D721Med (cell line): Measurements from ENCODE around the gene HAND2.
A peak's percentile ranks its signal among the peaks of the same experiment; 100 is the strongest.

ENCODE experiments used
- DNase-seq: peaks from one replicate; pipeline ENCODE4 v3.0.0; 2011; ENCODE audit warnings: low spot score; ENCODE audit not compliant: insufficient read length
- FAIRE-seq: peaks from 2 replicates; lab custom pipeline; 2011; peaks lifted over from hg19 to GRCh38; lab: Jason Lieb, UNC
- TF ChIP-seq, protein P1 (sequence below): IDR thresholded peaks from 2 replicates; pipeline ENCODE4 v1.5.1; 2012; ENCODE audit warnings: mild to moderate bottlenecking, control low read depth; ENCODE audit not compliant: insufficient read depth; ENCODE audit errors: missing control alignments

Gene HAND2

DNA sequence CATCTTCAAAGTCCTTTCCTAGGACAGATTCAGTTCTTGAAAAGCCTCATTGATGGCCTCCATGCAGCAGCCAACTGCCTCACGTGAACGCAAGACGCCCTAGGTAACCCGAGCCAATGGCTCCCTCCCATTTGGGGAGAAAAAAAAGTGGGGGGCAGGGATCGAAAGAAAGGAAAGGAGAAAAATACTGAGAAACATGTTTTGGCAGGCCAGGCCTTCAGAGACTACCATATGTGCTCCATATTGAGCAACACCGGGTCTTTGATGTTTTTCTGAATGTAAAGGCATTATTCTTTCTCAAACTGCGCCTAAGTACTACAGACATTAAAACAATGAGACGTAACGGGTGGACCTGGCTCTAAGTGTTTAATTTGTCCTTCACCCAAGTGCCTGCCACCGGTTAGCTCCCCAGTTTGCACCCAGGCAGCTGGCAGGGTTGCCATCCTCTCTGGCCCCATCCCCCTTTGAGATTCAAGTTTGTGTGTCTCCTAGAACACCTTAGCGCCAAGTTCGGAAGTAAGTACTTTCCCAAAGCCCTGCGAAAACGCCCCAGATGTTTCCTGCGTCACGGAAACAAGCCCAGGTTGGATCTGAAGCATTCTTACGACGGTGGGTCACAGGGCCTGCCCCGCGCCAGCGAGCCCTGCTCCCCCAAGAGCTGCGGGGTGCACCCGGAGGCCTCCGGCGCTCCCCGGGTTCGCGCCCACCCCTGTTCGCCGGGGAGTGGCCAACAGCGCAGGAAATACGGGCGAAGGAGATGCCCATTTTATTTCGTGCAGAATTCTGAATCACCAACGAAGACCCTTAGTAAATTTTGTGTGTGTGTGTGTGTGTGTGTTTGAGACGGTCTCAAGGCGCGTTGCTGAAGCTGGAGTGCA is 30.1 kb downstream of the HAND2 start:
- FAIRE-seq (no peak), DNase-seq (no peak)
- TF ChIP-seq, protein P1, sequence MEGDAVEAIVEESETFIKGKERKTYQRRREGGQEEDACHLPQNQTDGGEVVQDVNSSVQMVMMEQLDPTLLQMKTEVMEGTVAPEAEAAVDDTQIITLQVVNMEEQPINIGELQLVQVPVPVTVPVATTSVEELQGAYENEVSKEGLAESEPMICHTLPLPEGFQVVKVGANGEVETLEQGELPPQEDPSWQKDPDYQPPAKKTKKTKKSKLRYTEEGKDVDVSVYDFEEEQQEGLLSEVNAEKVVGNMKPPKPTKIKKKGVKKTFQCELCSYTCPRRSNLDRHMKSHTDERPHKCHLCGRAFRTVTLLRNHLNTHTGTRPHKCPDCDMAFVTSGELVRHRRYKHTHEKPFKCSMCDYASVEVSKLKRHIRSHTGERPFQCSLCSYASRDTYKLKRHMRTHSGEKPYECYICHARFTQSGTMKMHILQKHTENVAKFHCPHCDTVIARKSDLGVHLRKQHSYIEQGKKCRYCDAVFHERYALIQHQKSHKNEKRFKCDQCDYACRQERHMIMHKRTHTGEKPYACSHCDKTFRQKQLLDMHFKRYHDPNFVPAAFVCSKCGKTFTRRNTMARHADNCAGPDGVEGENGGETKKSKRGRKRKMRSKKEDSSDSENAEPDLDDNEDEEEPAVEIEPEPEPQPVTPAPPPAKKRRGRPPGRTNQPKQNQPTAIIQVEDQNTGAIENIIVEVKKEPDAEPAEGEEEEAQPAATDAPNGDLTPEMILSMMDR, result no peak

DNA sequence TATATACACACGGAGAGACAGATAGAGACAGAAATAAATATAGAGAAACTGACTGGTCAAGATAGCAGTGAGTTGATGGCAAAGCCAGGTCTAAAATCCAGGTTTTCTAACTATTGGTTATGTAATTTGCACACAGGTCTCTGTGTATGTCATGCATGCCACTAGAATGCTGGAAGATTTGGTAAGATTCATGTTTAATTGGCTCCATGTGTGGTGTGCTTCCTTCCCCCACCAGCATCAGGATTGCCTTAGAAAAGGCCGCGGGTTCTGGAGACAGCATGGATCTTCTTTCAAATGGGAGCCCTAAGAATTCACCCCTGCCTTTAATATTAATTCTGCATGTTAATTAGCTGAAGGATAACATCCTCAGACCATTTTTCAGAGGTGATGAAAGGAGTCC is 31.3 kb downstream of the HAND2 start:
- DNase-seq (no peak), FAIRE-seq (no peak)
- TF ChIP-seq, protein P1, result no peak

DNA sequence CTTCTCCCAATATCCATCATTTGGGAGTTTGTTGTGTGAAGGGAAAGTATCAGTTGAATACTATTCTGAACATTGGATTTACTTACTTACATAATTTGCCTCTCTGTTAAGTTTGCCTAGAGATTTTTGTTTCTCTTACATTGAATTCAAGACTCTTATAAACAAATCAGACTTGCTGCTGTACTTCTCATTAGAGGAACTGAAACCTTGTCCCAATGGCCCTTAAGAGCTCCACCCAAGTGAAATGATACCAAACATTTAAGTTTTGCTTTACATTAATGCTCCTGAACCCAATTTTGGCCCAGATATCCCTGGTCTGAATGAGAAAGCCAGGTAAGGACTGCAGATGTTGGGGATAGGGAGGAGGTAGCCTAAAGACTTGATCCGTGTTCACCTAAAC is 32.0 kb downstream of the HAND2 start:
- DNase-seq (no peak), FAIRE-seq (no peak)
- TF ChIP-seq, protein P1, result no peak

DNA sequence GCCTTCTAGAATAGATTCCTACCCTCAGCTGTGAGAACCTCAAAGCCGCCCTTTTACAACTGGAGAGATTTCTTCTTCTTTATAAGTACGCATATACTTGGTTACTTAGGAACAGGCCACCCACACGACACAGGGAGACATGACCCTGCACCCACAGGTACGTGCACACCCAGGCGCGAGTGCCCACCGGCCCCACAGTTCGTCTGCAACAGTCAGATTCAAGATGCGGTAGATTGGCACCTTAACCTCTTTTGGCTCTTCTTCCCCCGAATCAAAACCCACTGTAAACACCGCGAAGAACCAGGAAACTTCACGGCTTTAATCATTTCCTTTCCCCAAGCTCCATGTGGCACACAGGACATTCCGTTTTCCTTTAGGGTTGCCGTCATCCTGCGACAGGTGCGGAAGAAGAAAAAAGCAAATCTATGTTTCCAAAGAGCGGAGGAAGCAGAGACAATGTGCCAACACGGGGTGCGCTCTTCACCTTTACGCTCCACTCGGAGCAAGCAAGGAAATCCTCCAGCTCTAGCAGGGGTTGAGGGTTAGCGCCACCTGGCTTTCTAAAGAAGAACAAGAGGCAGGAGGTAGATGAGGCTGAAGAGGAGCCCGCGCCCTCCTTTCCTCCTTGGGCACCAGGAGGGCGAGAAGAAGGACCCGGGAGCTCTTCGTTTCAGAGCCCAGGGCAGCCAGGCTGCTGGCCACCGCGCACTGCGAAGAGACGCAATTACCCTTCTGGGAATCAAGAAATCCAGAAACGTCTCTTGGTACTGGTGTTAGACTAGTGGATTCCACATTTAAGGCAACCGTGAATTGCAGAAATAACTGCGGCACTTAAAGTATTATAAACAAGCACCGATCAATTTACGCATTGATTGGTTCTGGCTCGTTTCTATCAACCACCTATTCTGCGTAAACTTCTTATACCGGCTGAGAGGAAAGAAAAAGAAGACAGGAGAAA is 35.7 kb downstream of the HAND2 start:
- FAIRE-seq (no peak), DNase-seq (peak; percentile 57)
- TF ChIP-seq, protein P1, result peak; percentile 68

DNA sequence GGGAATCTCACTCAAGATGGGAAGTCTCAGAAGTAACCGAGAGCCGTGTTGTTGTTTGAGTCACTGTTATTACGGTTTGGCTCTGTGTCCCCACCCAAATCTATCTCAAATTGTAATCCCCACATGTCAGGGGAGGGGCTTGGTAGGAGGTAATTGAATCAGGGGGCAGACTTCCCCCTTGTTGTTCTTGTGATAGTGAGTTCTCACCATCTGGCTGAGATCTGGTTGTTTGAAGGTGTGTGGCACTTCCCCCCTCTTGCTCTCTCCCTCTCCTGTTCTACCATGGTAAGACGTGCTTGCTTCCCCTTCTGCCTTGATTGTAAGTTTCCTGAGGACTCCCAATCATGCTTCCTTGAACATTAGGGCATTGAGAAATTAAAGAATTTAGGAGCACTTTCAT is 37.0 kb downstream of the HAND2 start:
- FAIRE-seq (no peak), DNase-seq (no peak)
- TF ChIP-seq, protein P1, result no peak

DNA sequence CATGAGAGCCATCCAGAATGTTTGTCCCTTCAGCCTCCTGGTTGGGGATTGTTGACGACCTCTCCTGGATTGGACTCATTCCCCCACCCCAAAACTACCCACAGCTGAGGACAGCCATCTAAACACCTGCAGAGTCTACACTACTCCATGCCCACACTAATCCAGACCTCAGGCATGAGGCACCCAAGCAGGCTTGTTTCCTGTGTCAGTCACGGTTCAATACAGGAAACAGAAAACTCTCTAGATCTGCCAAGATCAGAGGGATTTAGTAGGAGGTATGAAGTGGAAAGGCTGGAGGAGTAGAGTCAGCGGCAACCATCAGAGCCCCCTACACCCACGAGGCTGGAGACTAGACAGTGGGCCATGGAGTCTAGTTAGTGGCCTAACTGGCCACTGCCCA is 37.7 kb downstream of the HAND2 start:
- FAIRE-seq, result no peak
- no peak for DNase-seq
- TF ChIP-seq, protein P1, result no peak
